Upper lobe of right lung (tissue), 1 donor: Measurements from ENCODE around the gene NXN. TPM values are rescaled to one million over a fixed set of nuclear protein-coding genes. Genes with fewer than 3 reads are reported as not detected.

Experiments
- ATAC-seq: fragments of 200-7000 bp; cut with Tn5 transposase; one replicate; pipeline ENCODE4 v1.9.1; 2020; ENCODE audit warnings: mild to moderate bottlenecking, moderate library complexity
- DNase-seq: peaks from one replicate; pipeline ENCODE4 v3.0.0-alpha.2; 2020
- H3K27ac ChIP-seq: fragments of 200-600 bp; one replicate; pipeline ENCODE4 v1.8.0; 2022
- H3K27me3 ChIP-seq: fragments of 200-600 bp; one replicate; pipeline ENCODE4 v1.8.0; 2022; ENCODE audit warnings: mild to moderate bottlenecking
- H3K36me3 ChIP-seq: fragments of 200-600 bp; one replicate; pipeline ENCODE4 v1.8.0; 2022
- H3K4me1 ChIP-seq: fragments of 200-600 bp; one replicate; pipeline ENCODE4 v1.8.0; 2022
- H3K4me3 ChIP-seq: fragments of 200-600 bp; one replicate; pipeline ENCODE4 v1.8.0; 2022; ENCODE audit warnings: mild to moderate bottlenecking
- H3K9me3 ChIP-seq: fragments of 200-600 bp; one replicate; pipeline ENCODE4 v1.8.0; 2022
- intact Hi-C: fragments of 100-400 bp; cut with DNase I; formaldehyde crosslinking; loops from one replicate; pipeline ENCODE4 v1.11.0; 2022
- total RNA-seq: library from RNA; stranded (reverse); fragmentation: NEBNext Ultra II Directional; extraction: Animal tissue kit (Norgen Biotek cat#: 25700); gene quantifications from one replicate; pipeline ENCODE4 v1.2.1, GENCODE V29; 2021
- TF ChIP-seq, protein P1 (sequence below): fragments of 200-600 bp; IDR thresholded peaks from one replicate; pipeline ENCODE4 v1.8.0; 2022; ENCODE audit warnings: antibody characterized with exemption
- donor health status: DM: no; HTN: yes; CAD: no; lungs with severe emphysema.

Gene NXN
- total RNA-seq, 1 donor from 2014 or later, result 57.3 TPM

DNA sequence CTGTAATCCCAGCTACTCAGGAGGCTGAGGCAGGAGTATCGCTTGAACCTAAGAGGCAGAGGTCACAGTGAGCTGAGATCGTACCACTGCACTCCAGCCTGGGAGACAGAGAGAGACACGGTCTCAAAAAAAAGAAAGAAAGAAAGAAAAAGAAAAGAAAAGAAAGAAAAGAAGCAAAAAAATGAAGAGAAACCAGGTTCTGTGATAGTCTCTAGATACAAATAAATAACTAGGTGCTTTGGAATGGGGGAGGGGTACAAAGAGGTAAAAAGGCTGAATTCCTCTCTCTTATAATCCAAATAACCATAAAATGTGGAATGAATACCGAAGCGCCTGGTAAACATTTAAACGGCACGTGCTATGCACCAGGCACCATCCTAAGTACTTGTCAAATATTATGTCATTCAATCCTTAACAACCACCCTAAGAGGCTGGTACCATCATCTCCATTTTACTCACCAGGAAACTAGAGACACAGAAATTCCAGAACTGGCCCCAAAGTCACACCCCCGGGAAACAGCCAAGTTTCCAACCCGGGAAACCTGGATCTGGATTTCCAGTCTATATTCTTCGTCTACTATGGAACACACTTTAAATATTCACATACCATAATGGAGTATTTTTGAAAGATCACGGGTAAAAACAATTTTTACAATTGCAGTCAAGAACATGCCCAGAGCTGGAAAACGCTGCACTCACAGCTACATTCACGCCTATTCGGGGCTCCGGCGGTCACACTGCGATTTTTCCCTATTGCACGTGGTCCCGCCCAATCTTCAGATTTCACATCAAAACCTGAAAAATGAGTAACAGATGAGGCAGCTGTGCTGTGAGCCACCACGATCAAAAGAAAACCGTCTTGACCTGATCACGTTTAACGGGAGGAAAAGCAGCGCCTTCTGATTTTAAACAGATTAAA, 10.5 kb downstream of the NXN start:
- H3K27ac ChIP-seq, result peak overlapping the region; percentile 42
- TF ChIP-seq, protein P1, sequence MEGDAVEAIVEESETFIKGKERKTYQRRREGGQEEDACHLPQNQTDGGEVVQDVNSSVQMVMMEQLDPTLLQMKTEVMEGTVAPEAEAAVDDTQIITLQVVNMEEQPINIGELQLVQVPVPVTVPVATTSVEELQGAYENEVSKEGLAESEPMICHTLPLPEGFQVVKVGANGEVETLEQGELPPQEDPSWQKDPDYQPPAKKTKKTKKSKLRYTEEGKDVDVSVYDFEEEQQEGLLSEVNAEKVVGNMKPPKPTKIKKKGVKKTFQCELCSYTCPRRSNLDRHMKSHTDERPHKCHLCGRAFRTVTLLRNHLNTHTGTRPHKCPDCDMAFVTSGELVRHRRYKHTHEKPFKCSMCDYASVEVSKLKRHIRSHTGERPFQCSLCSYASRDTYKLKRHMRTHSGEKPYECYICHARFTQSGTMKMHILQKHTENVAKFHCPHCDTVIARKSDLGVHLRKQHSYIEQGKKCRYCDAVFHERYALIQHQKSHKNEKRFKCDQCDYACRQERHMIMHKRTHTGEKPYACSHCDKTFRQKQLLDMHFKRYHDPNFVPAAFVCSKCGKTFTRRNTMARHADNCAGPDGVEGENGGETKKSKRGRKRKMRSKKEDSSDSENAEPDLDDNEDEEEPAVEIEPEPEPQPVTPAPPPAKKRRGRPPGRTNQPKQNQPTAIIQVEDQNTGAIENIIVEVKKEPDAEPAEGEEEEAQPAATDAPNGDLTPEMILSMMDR, result no peak
- DNase-seq (no peak), ATAC-seq (peak; percentile 62)
- intact Hi-C loops, result no loop called here
- no peaks in the 10 kb centered on the region for H3K27me3 ChIP-seq
- H3K4me3 ChIP-seq, result no peak overlapping the region
- H3K9me3 ChIP-seq, result no peaks in the 10 kb centered on the region
- no peaks in the 10 kb centered on the region for H3K36me3 ChIP-seq
- peaks cover 3% of the 10 kb centered on the region for H3K4me1 ChIP-seq

DNA sequence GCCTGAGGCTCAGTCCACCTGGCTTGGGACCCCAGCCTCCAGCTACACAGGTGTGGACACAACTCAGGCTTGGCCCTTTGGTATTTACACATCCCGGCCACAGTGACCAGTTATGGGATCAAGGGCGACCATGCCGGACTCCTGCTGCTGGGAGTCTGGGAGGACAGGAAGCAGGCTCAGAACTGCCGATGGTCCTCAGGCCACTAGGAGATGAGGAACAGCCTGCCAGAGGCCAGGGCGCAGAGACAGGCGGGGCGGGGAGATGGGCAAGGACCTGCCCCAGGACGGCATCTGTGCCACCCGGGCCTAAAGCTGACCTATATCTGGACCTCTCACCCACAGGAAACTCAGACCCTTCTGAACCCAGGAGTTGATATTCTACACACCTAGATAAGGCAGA, 12.5 kb downstream of the NXN start:
- ATAC-seq (no peak), DNase-seq (no peak)
- Histone ChIP-seq H3K9me3 (no peaks in the 10 kb centered on the region), H3K4me3 (no peak overlapping the region), H3K4me1 (peaks cover 3% of the 10 kb centered on the region), H3K36me3 (no peaks in the 10 kb centered on the region), H3K27me3 (no peaks in the 10 kb centered on the region), H3K27ac (no peak overlapping the region)
- intact Hi-C loops, result no loop called here
- TF ChIP-seq, protein P1, result no peak

DNA sequence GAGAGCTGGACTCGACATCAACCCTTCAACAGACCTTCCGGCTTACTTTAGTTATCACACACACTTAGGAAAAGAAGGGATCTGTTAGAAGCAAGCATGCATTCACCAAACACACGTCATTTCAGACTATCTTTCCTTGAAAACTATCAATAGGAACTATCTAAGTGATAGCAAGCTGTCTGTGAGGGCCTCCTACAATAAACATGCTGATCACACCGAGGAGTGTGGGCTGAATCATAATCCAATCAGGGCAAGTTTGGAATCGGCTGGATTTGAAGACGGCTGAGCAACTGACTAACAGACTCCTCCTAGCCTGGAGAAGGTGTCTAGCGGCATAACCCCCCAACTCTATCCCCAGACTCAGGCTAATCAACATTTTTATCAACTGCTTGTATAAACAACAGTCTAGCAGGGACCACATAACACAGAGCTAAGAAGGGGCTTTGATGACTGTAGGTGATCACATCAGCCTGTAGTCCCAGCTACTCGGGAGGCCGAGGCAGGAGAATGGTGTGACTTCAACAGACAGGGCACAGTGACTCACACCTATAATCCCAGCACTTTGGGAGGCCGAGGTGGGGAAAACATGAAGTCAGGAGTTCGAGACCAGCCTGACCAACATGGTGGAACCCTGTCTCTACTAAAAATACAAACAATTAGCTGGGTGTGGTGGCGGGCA, 14.1 kb downstream of the NXN start:
- H3K36me3 ChIP-seq, result no peaks in the 10 kb centered on the region
- H3K27me3 ChIP-seq, result no peaks in the 10 kb centered on the region
- TF ChIP-seq, protein P1, result no peak
- intact Hi-C loops, result no loop called here
- DNase-seq (no peak), ATAC-seq (no peak)
- H3K9me3 ChIP-seq, result no peaks in the 10 kb centered on the region
- H3K4me1 ChIP-seq, result peaks cover 3% of the 10 kb centered on the region
- H3K4me3 ChIP-seq, result no peak overlapping the region
- no peak overlapping the region for H3K27ac ChIP-seq

DNA sequence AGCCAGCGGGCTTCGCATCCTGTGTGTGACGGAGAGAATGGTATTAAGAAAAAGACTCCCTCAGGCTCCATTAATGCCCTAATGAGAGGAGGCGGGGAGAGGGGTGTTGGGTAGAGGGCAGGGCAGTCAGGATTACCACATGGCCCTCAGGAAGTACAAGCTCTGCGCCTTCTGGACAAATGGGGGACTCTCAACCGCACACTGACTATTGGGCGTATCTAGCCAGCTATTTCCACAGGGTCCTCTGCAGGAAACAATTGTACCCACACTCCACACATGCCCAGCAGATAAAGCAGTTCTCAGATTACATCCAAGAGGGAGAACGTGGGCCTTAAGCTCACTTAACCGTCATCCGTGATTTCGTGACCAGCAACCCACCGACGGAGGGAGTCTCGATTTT, 14.7 kb downstream of the NXN start:
- intact Hi-C loops, result no loop called here
- no peaks in the 10 kb centered on the region for H3K27me3 ChIP-seq
- TF ChIP-seq, protein P1, result no peak
- H3K36me3 ChIP-seq, result no peaks in the 10 kb centered on the region
- no peak for DNase-seq
- H3K9me3 ChIP-seq, result no peaks in the 10 kb centered on the region
- no peak overlapping the region for H3K27ac ChIP-seq
- no peak for ATAC-seq
- peaks cover 3% of the 10 kb centered on the region for H3K4me1 ChIP-seq
- H3K4me3 ChIP-seq, result no peak overlapping the region

DNA sequence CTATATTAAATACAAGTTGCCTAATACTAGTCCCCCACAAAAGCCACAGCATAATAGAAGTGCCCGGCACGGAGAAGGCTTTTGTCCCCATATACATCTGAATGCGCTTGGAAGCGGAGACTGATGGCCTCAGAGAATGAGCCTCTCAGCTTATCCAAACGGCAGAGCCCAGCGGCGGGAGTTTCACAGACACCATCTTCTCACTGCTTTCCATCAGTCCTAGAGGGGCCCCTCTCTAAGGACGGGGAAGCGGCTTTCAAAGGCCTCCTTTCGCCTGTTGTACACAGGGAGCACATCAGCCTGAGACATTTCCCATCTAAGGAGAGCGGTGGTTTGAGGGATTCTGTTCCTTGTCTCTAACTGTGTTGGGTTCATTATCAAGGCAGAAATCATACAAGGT, 16.9 kb downstream of the NXN start:
- TF ChIP-seq, protein P1, result no peak
- no peak for DNase-seq

More for the DNA sequence above, 16.9 kb downstream of the NXN start:
- Histone ChIP-seq H3K4me3 (no peak overlapping the region), H3K27ac (no peak overlapping the region), H3K27me3 (no peaks in the 10 kb centered on the region), H3K36me3 (no peaks in the 10 kb centered on the region), H3K4me1 (no peaks in the 10 kb centered on the region), H3K9me3 (no peaks in the 10 kb centered on the region)
- intact Hi-C loops, result no loop called here
- no peak for ATAC-seq
